Fibroblast of mammary gland (primary cell): ENCODE data around the gene BPIFB4.
A peak's percentile ranks its signal among the peaks of the same experiment; 100 is the strongest.

Experiments used
- DNase-seq: peaks from one replicate; pipeline ENCODE4 v3.0.0-alpha.2; 2010; ENCODE audit warnings: low read depth
- H3K4me3 ChIP-seq: 2 replicates; pipeline ENCODE4 v1.5.1; 2011; ENCODE audit warnings: low read depth, mild to moderate bottlenecking, low read length, moderate library complexity; ENCODE audit not compliant: control insufficient read depth
- CTCF ChIP-seq: conservative IDR thresholded peaks from 2 replicates; pipeline ENCODE4 v1.5.1; 2011; ENCODE audit warnings: low read depth, low read length, inconsistent platforms; ENCODE audit not compliant: control insufficient read depth, insufficient read depth

BPIFB4 gene

GRCh38 chr20:33079259-33079658 is at the start of gene BPIFB4:
BPIFB4 (plus strand) TSS chr20:33079643; CDS start chr20:33081527, 1,884 bp downstream.
- peak; percentile 3 for DNase-seq
- no peak within 1 kb of the TSS for H3K4me3 ChIP-seq
- no peak for TF ChIP-seq CTCF

GRCh38 chr20:33030076-33030475 is 49.4 kb upstream of the BPIFB4 start:
- TF ChIP-seq CTCF = no peak
- DNase-seq = no peak
- no peak overlapping the region for H3K4me3 ChIP-seq

GRCh38 chr20:33030569-33030968 is 48.9 kb upstream of the BPIFB4 start:
- TF ChIP-seq CTCF = no peak
- no peak overlapping the region for H3K4me3 ChIP-seq
- no peak for DNase-seq

GRCh38 chr20:33031531-33031930 is 47.9 kb upstream of the BPIFB4 start, which contains the start of gene BPIFB6:
BPIFB6 (plus strand) TSS chr20:33031648; CDS start chr20:33031648, 0 bp downstream.
- H3K4me3 ChIP-seq = no peak within 1 kb of the TSS
- DNase-seq = no peak
- no peak for TF ChIP-seq CTCF

- H3K4me3 ChIP-seq = no peak overlapping the region
- no peak for TF ChIP-seq CTCF
- DNase-seq = no peak
Observed at GRCh38 chr20:33032555-33032954, 46.9 kb upstream of the BPIFB4 start.

- TF ChIP-seq CTCF = no peak
- no peak overlapping the region for H3K4me3 ChIP-seq
- DNase-seq = no peak
Observed at GRCh38 chr20:33033381-33033780, 46.1 kb upstream of the BPIFB4 start.

GRCh38 chr20:33034115-33034514 is 45.3 kb upstream of the BPIFB4 start:
- no peak for DNase-seq
- no peak overlapping the region for H3K4me3 ChIP-seq
- no peak for TF ChIP-seq CTCF
